Lower leg skin (tissue), 3 donors: ENCODE measurements around the gene DLGAP1.

Source experiments
- CTCF ChIP-seq, 3 donors: fragments of 450-650 bp; IDR thresholded peaks; one replicate each; pipeline ENCODE4 v1.5.1; 2016; ENCODE audit warnings: antibody characterized with exemption in 3 of 3, mild to moderate bottlenecking in 3 of 3, moderate library complexity in 2 of 3
- POLR2A ChIP-seq, 2 donors: fragments of 450-650 bp; IDR thresholded peaks; one replicate each; pipeline ENCODE4 v1.6.1; 2016 to 2017; ENCODE audit warnings: antibody characterized with exemption in 2 of 2, mild to moderate bottlenecking in 1 of 2, moderate library complexity in 1 of 2

GRCh38 chr18:4077721-4078120 is 377.4 kb downstream of the DLGAP1 start:
- no peak for TF ChIP-seq CTCF (IDR thresholded peaks at IDR 0.05)
- no peak for TF ChIP-seq POLR2A (IDR thresholded peaks at IDR 0.05)
